Activated CD8-positive, alpha-beta T cell treated with anti-CD3 and anti-CD28 coated beads for 36 hours (primary cell): ENCODE results near the gene GPR108. TPM values are rescaled to one million over a fixed set of nuclear protein-coding genes. Genes with fewer than 3 reads are reported as not detected.

Experiments used
- ATAC-seq: fragments of 200-7000 bp; cut with Tn5 transposase; one replicate; pipeline ENCODE4 v1.10.0; 2021; ENCODE audit warnings: mild to moderate bottlenecking, moderate library complexity
- CTCF ChIA-PET: fragments of 350-600 bp; sonication (Branson Sonifier 250); formaldehyde crosslinking; loops from one replicate; lab custom pipeline; 2021; ENCODE audit warnings: antibody characterized with exemption; lab: Charles Lee
- POLR2A ChIA-PET: fragments of 350-600 bp; sonication (Branson Sonifier 250); formaldehyde crosslinking; loops from one replicate; lab custom pipeline; 2021; ENCODE audit warnings: antibody characterized with exemption; lab: Charles Lee
- DNase-seq: peaks from one replicate; pipeline ENCODE4 v3.0.0-alpha.2; 2020
- H3K27ac Mint-ChIP-seq: one replicate; pipeline ENCODE4 v1.8.0; 2021; ENCODE audit warnings: mild to moderate bottlenecking, mixed read lengths
- H3K27me3 Mint-ChIP-seq: one replicate; pipeline ENCODE4 v1.8.0; 2021; ENCODE audit warnings: mixed read lengths
- H3K36me3 Mint-ChIP-seq: one replicate; pipeline ENCODE4 v1.8.0; 2021; ENCODE audit warnings: low read depth, mixed read lengths
- H3K4me1 Mint-ChIP-seq: one replicate; pipeline ENCODE4 v1.8.0; 2021; ENCODE audit warnings: low read depth, mixed read lengths
- H3K4me3 Mint-ChIP-seq: one replicate; pipeline ENCODE4 v1.8.0; 2021; ENCODE audit warnings: mild to moderate bottlenecking, moderate library complexity, mixed read lengths
- H3K9me3 Mint-ChIP-seq: one replicate; pipeline ENCODE4 v1.8.0; 2021; ENCODE audit warnings: mixed read lengths
- intact Hi-C: fragments of 100-400 bp; cut with micrococcal nuclease; formaldehyde crosslinking; loops from one replicate; pipeline ENCODE4 v1.10.0; 2022
- total RNA-seq, 2 experiments: library from RNA; stranded (reverse); gene quantifications; one replicate each; pipeline ENCODE4 v1.2.3, GENCODE V29; 2021
- TF ChIP-seq, protein P1 (sequence below): fragments of 200-600 bp; IDR thresholded peaks from one replicate; pipeline ENCODE4 v1.8.0; 2022; ENCODE audit warnings: antibody characterized with exemption, mild to moderate bottlenecking

The GPR108 gene
- total RNA-seq, 2 experiments from 2014 or later: 58.2 to 64.8 TPM

DNA sequence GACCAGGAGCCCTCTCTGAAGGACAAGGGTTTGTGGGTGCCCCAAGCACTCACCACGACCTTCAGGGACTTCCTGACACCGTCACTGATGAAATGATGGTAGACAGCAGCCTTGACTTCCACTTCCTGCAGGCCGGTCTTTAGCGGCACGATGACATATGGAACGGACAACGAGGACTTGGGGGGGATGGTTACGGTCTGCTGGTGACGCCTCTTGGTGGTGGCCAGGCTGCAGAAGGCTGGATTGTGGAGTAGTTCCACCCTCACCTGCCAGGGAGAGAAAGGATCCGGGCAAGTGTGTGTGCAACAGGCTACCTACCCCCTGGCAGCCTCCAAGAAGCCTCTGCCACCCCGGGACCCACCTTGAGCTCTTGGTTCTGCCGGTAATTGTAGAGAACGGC is 40.1 kb downstream of the GPR108 start:
- H3K27me3 Mint-ChIP-seq: no peaks in the 10 kb centered on the region
- peaks cover 6% of the 10 kb centered on the region for H3K4me1 Mint-ChIP-seq
- no peaks in the 10 kb centered on the region for H3K9me3 Mint-ChIP-seq
- no peak overlapping the region for H3K27ac Mint-ChIP-seq
- ATAC-seq (peak; percentile 60), DNase-seq (peak; percentile 47)
- TF ChIP-seq, protein P1, sequence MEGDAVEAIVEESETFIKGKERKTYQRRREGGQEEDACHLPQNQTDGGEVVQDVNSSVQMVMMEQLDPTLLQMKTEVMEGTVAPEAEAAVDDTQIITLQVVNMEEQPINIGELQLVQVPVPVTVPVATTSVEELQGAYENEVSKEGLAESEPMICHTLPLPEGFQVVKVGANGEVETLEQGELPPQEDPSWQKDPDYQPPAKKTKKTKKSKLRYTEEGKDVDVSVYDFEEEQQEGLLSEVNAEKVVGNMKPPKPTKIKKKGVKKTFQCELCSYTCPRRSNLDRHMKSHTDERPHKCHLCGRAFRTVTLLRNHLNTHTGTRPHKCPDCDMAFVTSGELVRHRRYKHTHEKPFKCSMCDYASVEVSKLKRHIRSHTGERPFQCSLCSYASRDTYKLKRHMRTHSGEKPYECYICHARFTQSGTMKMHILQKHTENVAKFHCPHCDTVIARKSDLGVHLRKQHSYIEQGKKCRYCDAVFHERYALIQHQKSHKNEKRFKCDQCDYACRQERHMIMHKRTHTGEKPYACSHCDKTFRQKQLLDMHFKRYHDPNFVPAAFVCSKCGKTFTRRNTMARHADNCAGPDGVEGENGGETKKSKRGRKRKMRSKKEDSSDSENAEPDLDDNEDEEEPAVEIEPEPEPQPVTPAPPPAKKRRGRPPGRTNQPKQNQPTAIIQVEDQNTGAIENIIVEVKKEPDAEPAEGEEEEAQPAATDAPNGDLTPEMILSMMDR: no peak
- H3K4me3 Mint-ChIP-seq: no peak overlapping the region
- ChIA-PET CTCF (no interaction called here), POLR2A (no interaction called here)
- no peaks in the 10 kb centered on the region for H3K36me3 Mint-ChIP-seq
- intact Hi-C loops: no loop called here

DNA sequence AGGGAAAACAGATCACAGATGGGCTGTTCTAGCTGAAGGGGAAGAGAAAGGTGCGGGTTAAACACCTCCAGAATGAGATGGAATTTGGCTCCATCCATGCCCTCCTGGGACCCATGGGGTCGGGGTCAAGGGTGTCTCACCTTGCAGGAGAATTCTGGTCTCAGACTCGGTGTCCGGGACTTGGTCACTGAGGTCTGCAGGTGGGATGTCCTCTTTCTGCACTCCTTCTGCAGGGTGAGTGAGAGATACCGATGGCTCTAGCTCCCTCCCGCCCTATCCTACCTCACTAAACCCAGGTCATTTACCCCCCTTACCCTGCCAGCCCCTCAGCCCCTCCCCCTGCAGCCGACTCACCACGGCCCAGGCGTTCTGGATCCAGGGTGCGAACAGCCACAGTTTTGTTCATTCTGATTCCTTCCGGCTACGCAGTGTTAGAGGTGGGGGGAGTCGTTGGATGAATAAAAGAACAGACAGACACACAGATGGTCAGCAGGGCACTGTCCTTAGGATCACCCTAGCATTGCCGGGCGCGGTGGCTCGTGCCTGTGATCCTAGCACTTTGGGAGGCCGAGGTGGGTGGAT is 41.0 kb downstream of the GPR108 start:
- CTCF ChIA-PET: interaction anchor here (0.6 kb wide), 1 partner anchor 42 kb away, joined by 3 read pairs; no protein-coding TSS in a partner anchor
- POLR2A ChIA-PET: interaction anchor here (1.2 kb wide), 1 partner anchor 40 kb away, joined by 4 read pairs; no protein-coding TSS in a partner anchor
- Mint-ChIP-seq H3K4me3 (no peak overlapping the region), H3K36me3 (no peaks in the 10 kb centered on the region), H3K4me1 (peaks cover 6% of the 10 kb centered on the region), H3K9me3 (no peaks in the 10 kb centered on the region), H3K27ac (no peak overlapping the region), H3K27me3 (no peaks in the 10 kb centered on the region)
- TF ChIP-seq, protein P1: no peak
- DNase-seq (no peak), ATAC-seq (no peak)
- intact Hi-C loops: no loop called here

DNA sequence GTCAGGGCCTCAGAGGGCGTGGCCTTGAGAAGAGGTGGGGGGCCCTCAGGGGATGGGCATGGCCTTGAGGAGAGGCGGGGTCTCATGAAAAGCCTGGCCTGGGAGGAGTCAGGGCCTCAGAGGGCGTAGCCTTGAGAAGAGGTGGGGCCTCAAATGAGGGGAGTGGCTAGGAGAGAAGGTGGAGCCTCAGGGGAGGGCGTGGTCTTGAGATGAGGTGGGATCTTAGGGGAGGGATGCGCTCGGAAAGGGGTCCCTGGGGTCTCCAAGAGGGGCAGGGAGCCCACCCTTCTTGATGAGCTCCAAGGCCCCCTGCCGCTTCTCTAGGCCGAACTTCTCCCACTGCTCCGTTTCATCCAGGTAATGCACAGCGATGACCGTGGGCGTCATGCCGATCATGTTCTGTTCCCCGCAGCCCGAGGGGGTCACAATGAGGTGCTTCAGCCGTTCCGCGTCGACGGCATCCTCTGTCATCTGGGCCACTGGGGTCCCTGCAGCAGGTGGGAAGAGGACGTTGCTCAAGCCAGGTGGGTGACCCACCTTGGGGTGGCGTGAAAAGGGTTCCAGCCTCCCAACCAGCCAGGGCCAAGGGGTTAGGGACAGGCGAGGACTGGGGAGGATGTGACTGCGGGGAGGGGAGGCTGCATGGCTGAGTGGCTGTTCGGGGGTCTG is 43.1 kb downstream of the GPR108 start:
- intact Hi-C loops: no loop called here
- Mint-ChIP-seq H3K9me3 (no peaks in the 10 kb centered on the region), H3K4me3 (no peak overlapping the region), H3K4me1 (peaks cover 6% of the 10 kb centered on the region), H3K27ac (no peak overlapping the region), H3K36me3 (no peaks in the 10 kb centered on the region), H3K27me3 (no peaks in the 10 kb centered on the region)
- ATAC-seq (peak; percentile 61), DNase-seq (peak; percentile 52)
- TF ChIP-seq, protein P1: no peak
- CTCF ChIA-PET: no interaction called here
- POLR2A ChIA-PET: interaction anchor here (1.5 kb wide), 1 partner anchor 13 kb away, joined by 4 read pairs; no protein-coding TSS in a partner anchor

DNA sequence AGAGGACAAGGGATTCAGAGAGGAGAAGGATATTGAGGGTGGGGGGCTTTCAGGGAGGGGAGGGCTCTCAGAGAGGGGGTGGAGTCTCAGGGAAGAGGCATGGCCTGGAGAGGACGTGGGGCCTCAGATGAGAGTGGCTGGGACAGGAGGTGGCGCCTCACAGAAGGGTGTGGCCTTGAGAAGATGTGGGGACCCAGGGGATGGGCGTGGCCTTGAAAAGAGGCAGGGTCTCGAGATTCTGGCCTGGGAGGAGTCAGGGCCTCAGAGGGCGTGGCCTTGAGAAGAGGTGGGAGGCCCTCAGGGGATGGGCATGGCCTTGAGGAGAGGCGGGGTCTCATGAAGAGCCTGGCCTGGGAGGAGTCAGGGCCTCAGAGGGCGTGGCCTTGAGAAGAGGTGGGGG is 43.7 kb downstream of the GPR108 start:
- H3K4me3 Mint-ChIP-seq: no peak overlapping the region
- intact Hi-C loops: no loop called here
- POLR2A ChIA-PET: no interaction called here
- H3K4me1 Mint-ChIP-seq: peaks cover 8% of the 10 kb centered on the region
- no peak overlapping the region for H3K27ac Mint-ChIP-seq
- TF ChIP-seq, protein P1: no peak
- CTCF ChIA-PET: no interaction called here
- ATAC-seq (peak; percentile 48), DNase-seq (peak; percentile 38)
- peaks cover 2% of the 10 kb centered on the region for H3K9me3 Mint-ChIP-seq
- H3K27me3 Mint-ChIP-seq: no peaks in the 10 kb centered on the region
- H3K36me3 Mint-ChIP-seq: no peaks in the 10 kb centered on the region

DNA sequence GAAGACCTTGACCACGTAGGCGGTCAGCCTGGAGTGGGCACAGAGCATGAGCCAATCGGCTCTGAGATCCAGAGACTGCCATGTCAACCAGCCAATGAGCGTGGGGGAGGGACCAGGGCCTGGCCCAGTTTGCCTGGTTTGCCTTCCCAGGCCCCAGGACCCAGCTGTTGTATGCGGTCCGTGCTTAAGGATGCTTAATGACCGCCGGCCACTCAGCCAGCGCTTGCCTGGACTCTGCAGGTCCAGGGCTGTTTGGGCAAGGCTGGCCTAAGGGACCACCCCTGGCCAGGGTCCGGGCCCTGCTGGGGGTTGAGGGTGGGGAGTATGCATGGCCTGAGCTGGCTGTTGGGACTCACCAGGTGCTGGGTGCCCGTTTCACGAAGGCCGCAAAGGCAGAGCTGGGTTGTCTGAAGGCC is 44.3 kb downstream of the GPR108 start:
- CTCF ChIA-PET: no interaction called here
- POLR2A ChIA-PET: no interaction called here
- Mint-ChIP-seq H3K27me3 (no peaks in the 10 kb centered on the region), H3K4me3 (no peak overlapping the region), H3K27ac (no peak overlapping the region), H3K9me3 (peaks cover 4% of the 10 kb centered on the region), H3K4me1 (peaks cover 10% of the 10 kb centered on the region), H3K36me3 (no peaks in the 10 kb centered on the region)
- DNase-seq: no peak
- TF ChIP-seq, protein P1: no peak
- ATAC-seq: no peak
- intact Hi-C loops: no loop called here
